HT-29 (cell line): ENCODE results near the gene MTMR4. TPM values are rescaled to one million over a fixed set of nuclear protein-coding genes. Genes with fewer than 3 reads are reported as not detected.
"Not testable (repeated sequence)": the region's sequence is repeated elsewhere in the genome, so short reads cannot be mapped to it uniquely, and the experiment has no call there.

ENCODE experiments used
- DNase-seq: peaks from one replicate; pipeline ENCODE4 v3.0.0-alpha.2; 2015; ENCODE audit warnings: low spot score
- total RNA-seq: library from RNA; depleted of rRNA; stranded (reverse); fragments of >200 nt; shearing (Covaris generic); gene quantifications from 2 replicates; pipeline ENCODE4 v1.2.3, GENCODE V29; 2014; rRNA removed

MTMR4 gene
- total RNA-seq, 1 experiment from 2014 or later, result 50.0 TPM

- DNase-seq, result no peak
Observed at GRCh38 chr17:58492238-58493121, 22.0 kb downstream of the MTMR4 start.

- DNase-seq, result no peak
Observed at GRCh38 chr17:58491510-58492045, 22.9 kb downstream of the MTMR4 start.

GRCh38 chr17:58488428-58488890 is 26.0 kb downstream of the MTMR4 start:
- no peak for DNase-seq

GRCh38 chr17:58487589-58488427 is 26.6 kb downstream of the MTMR4 start, which contains the start of gene HSF5:
TSS of gene HSF5 (minus strand) at chr17:58488408. CDS start at chr17:58488274, 134 bp downstream.
- DNase-seq, result no peak

GRCh38 chr17:58484600-58484999 is 29.8 kb downstream of the MTMR4 start:
- DNase-seq, result no peak

GRCh38 chr17:58481798-58482197 is 32.6 kb downstream of the MTMR4 start:
- DNase-seq, result not testable (repeated sequence)

GRCh38 chr17:58480090-58480489 is 34.3 kb downstream of the MTMR4 start:
- DNase-seq, result no peak

GRCh38 chr17:58476812-58477211 is 37.6 kb downstream of the MTMR4 start:
- DNase-seq, result no peak

GRCh38 chr17:58475985-58476384 is 38.5 kb downstream of the MTMR4 start:
- no peak for DNase-seq

- no peak for DNase-seq
Observed at GRCh38 chr17:58470356-58470755, 44.1 kb downstream of the MTMR4 start.

- DNase-seq, result no peak
Observed at GRCh38 chr17:58468944-58469343, 45.5 kb downstream of the MTMR4 start.

GRCh38 chr17:58455491-58455890 is 58.9 kb downstream of the MTMR4 start:
- DNase-seq, result no peak

- DNase-seq, result no peak
Observed at GRCh38 chr17:58452738-58453137, 61.7 kb downstream of the MTMR4 start.

- DNase-seq, result peak; percentile 91
Observed at GRCh38 chr17:58447039-58447975, 67.1 kb downstream of the MTMR4 start.

GRCh38 chr17:58446086-58446485 is 68.4 kb downstream of the MTMR4 start:
- DNase-seq, result no peak

Other genes starting within 250 kb of the MTMR4 start
- not detected in 2 replicates for gene MPO, start 233.7 kb downstream of the MTMR4 start, total RNA-seq
- gene TSPOAP1, start 185.8 kb downstream of the MTMR4 start, total RNA-seq, result 0.86 and 2.4 TPM in 2 replicates
- 53.0 and 60.0 TPM in 2 replicates for gene SUPT4H1, start 162.4 kb downstream of the MTMR4 start, total RNA-seq
- gene RNF43, start 97.1 kb downstream of the MTMR4 start, total RNA-seq, result 113 and 136 TPM in 2 replicates
- not detected in 2 replicates for gene HSF5, start 26.2 kb downstream of the MTMR4 start, total RNA-seq
- 0.03 TPM in 1 of 2 replicates, not detected in the other for gene TEX14, start 177.4 kb upstream of the MTMR4 start, total RNA-seq
- 13.0 and 13.4 TPM in 2 replicates for gene RAD51C, start 178.0 kb upstream of the MTMR4 start, total RNA-seq
- not detected in 2 replicates for gene PPM1E, start 241.2 kb upstream of the MTMR4 start, total RNA-seq